ENCODE measurements around the gene BMP6. TPM values are rescaled to one million over a fixed set of nuclear protein-coding genes. Genes with fewer than 3 reads are reported as not detected.
A peak's percentile ranks its signal among the peaks of the same experiment; 100 is the strongest.

BMP6 gene
- total RNA-seq, 1 experiment from 2014 or later = 1.6 TPM

GRCh38 chr6:7911345-7911725 lies 185.4 kb downstream of the BMP6 start:
- Histone ChIP-seq H3K27me3 (ENCODE audit: insufficient read depth, low read length) (peaks cover 27% of the 10 kb centered on the region; the same call in 1 of the 2 replicates), H3K9me2 (ENCODE audit: insufficient read depth) (no peaks in the 10 kb centered on the region), H4K20me1 (ENCODE audit: insufficient read depth) (peaks cover 6% of the 10 kb centered on the region; the same call in 1 of the 2 replicates), H3K4me1 (ENCODE audit: control insufficient read depth in 1 of 2, insufficient read depth in 2 of 2, low read length in 2 of 2) (peaks cover 5 to 24% of the 10 kb centered on the region in 2 experiments), H3K9ac (ENCODE audit: low read length) (peak overlapping the region; percentile 74), H3K4me2 (ENCODE audit: low read length) (peak overlapping the region; percentile 97), H3K4me3 (replicated peaks in 1 of 2; ENCODE audit: low read depth in 1 of 2, low read length in 2 of 2) (peak overlapping the region; percentile 50 to 66), H3K9me3 (ENCODE audit: control insufficient read depth in 1 of 2, insufficient read depth in 1 of 2, low read depth in 1 of 2, low read length in 2 of 2) (no peaks in the 10 kb centered on the region), H3K27ac (ENCODE audit: low read depth, low read length) (peak overlapping the region; percentile 36; the same call in 1 of the 2 replicates), H3K36me3 (ENCODE audit: control insufficient read depth in 1 of 2, insufficient read depth in 2 of 2, low read length in 2 of 2) (peaks cover 0 to 5% of the 10 kb centered on the region in 2 experiments; a peak in 1 of 4 replicates), H2AFZ (ENCODE audit: low read depth, low read length, poor library complexity, severe bottlenecking) (no peak overlapping the region), H3K79me2 (ENCODE audit: insufficient read depth, low read length) (peaks cover 36% of the 10 kb centered on the region)
- ChIA-PET CTCF (no interaction called here), POLR2A (no interaction called here), RAD21 (ENCODE audit: low non-redundant PET in 1 of 2, low total read pairs in 2 of 2, uncharacterized antibody in 2 of 2, unreplicated experiment in 2 of 2) (no interaction called here)
- TF ChIP-seq POLR2A (IDR thresholded peaks at IDR 0.05; ENCODE audit: borderline replicate concordance, extremely low read depth, insufficient read depth, insufficient read length) (no peak), EGR1 (IDR thresholded peaks at IDR 0.05; ENCODE audit: low read depth) (no peak)
- DNase-seq (ENCODE audit: low read depth, low spot score) = no peak
- intact Hi-C loops (cut with micrococcal nuclease) = loop anchor here (10.0 kb wide), 1 partner anchor 187 kb away; the partner anchor contains the start of gene BMP6
- no peak; the same call in 1 of the 2 replicates for ATAC-seq
- BruUV-seq (replicated peaks) = no TSS peak

- H3K4me1 ChIP-seq (ENCODE audit: control insufficient read depth in 1 of 2, insufficient read depth in 2 of 2, low read length in 2 of 2) = peaks cover 5 to 24% of the 10 kb centered on the region in 2 experiments
- peaks cover 27% of the 10 kb centered on the region; the same call in 1 of the 2 replicates for H3K27me3 ChIP-seq (ENCODE audit: insufficient read depth, low read length)
- ChIA-PET RAD21 (ENCODE audit: low non-redundant PET in 1 of 2, low total read pairs in 2 of 2, uncharacterized antibody in 2 of 2, unreplicated experiment in 2 of 2) (no interaction called here), CTCF (no interaction called here), POLR2A (no interaction called here)
- H3K36me3 ChIP-seq (ENCODE audit: control insufficient read depth in 1 of 2, insufficient read depth in 2 of 2, low read length in 2 of 2) = peaks cover 0 to 5% of the 10 kb centered on the region in 2 experiments; a peak in 1 of 4 replicates
- H2AFZ ChIP-seq (ENCODE audit: low read depth, low read length, poor library complexity, severe bottlenecking) = no peak overlapping the region
- peaks cover 30% of the 10 kb centered on the region for H3K79me2 ChIP-seq (ENCODE audit: insufficient read depth, low read length)
- no TSS peak for BruUV-seq (replicated peaks)
- peaks cover 2% of the 10 kb centered on the region; the same call in 1 of the 2 replicates for H4K20me1 ChIP-seq (ENCODE audit: insufficient read depth)
- DNase-seq (ENCODE audit: low read depth, low spot score) (no peak), ATAC-seq (no peak)
- no peaks in the 10 kb centered on the region for H3K9me3 ChIP-seq (ENCODE audit: control insufficient read depth in 1 of 2, insufficient read depth in 1 of 2, low read depth in 1 of 2, low read length in 2 of 2)
- no peak overlapping the region for H3K27ac ChIP-seq (ENCODE audit: low read depth, low read length)
- H3K4me2 ChIP-seq (ENCODE audit: low read length) = no peak overlapping the region
- no peaks in the 10 kb centered on the region for H3K9me2 ChIP-seq (ENCODE audit: insufficient read depth)
- TF ChIP-seq EZH2 (IDR thresholded peaks at IDR 0.05) (no peak), SRF (IDR thresholded peaks at IDR 0.05; ENCODE audit: low read depth) (no peak), ZNF274 (IDR thresholded peaks at IDR 0.05; ENCODE audit: low read depth, low read length) (no peak), MAX (IDR thresholded peaks at IDR 0.05) (no peak), SIN3A (IDR thresholded peaks at IDR 0.05; ENCODE audit: low read depth) (no peak), RAD21 (IDR thresholded peaks at IDR 0.05; ENCODE audit: low read depth) (no peak), ZFX (IDR thresholded peaks at IDR 0.05) (no peak), YY1 (IDR thresholded peaks at IDR 0.05; ENCODE audit: extremely low read depth, insufficient replicate concordance, low read depth, low read length) (no peak), POLR2AphosphoS5 (IDR thresholded peaks at IDR 0.05; ENCODE audit: low read depth, low read length) (no peak), POLR2A (IDR thresholded peaks at IDR 0.05; ENCODE audit: borderline replicate concordance, extremely low read depth, insufficient read depth, insufficient read length) (no peak), CBX3 (IDR thresholded peaks at IDR 0.05; ENCODE audit: low read depth) (no peak), ATF3 (IDR thresholded peaks at IDR 0.05) (no peak)
- TF ChIP-seq, protein P1, sequence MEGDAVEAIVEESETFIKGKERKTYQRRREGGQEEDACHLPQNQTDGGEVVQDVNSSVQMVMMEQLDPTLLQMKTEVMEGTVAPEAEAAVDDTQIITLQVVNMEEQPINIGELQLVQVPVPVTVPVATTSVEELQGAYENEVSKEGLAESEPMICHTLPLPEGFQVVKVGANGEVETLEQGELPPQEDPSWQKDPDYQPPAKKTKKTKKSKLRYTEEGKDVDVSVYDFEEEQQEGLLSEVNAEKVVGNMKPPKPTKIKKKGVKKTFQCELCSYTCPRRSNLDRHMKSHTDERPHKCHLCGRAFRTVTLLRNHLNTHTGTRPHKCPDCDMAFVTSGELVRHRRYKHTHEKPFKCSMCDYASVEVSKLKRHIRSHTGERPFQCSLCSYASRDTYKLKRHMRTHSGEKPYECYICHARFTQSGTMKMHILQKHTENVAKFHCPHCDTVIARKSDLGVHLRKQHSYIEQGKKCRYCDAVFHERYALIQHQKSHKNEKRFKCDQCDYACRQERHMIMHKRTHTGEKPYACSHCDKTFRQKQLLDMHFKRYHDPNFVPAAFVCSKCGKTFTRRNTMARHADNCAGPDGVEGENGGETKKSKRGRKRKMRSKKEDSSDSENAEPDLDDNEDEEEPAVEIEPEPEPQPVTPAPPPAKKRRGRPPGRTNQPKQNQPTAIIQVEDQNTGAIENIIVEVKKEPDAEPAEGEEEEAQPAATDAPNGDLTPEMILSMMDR (IDR thresholded peaks at IDR 0.05 in 2 of 3, conservative IDR thresholded peaks at IDR 0.05 in 1 of 3; ENCODE audit: borderline replicate concordance in 1 of 3, insufficient read depth in 1 of 3, low read depth in 2 of 3, low read length in 2 of 3) = no peak
- TF ChIP-seq, protein P2, sequence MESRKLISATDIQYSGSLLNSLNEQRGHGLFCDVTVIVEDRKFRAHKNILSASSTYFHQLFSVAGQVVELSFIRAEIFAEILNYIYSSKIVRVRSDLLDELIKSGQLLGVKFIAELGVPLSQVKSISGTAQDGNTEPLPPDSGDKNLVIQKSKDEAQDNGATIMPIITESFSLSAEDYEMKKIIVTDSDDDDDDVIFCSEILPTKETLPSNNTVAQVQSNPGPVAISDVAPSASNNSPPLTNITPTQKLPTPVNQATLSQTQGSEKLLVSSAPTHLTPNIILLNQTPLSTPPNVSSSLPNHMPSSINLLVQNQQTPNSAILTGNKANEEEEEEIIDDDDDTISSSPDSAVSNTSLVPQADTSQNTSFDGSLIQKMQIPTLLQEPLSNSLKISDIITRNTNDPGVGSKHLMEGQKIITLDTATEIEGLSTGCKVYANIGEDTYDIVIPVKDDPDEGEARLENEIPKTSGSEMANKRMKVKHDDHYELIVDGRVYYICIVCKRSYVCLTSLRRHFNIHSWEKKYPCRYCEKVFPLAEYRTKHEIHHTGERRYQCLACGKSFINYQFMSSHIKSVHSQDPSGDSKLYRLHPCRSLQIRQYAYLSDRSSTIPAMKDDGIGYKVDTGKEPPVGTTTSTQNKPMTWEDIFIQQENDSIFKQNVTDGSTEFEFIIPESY (IDR thresholded peaks at IDR 0.05; ENCODE audit: extremely low read depth, insufficient replicate concordance, low read length) = no peak
- H3K4me3 ChIP-seq (replicated peaks in 1 of 2; ENCODE audit: low read depth in 1 of 2, low read length in 2 of 2) = no peak overlapping the region
- intact Hi-C loops (cut with micrococcal nuclease) = loop anchor here (10.0 kb wide), 1 partner anchor 187 kb away; the partner anchor contains the start of gene BMP6
- H3K9ac ChIP-seq (ENCODE audit: low read length) = no peak overlapping the region
Observed at GRCh38 chr6:7912024-7912423, 186.1 kb downstream of the BMP6 start.

Data from HCT116 (cell line).